Mesenchymal stem cell (in vitro differentiated cells and primary cell): ENCODE measurements around the gene CALR.
A peak's percentile ranks its signal among the peaks of the same experiment; 100 is the strongest.

Experiments
- DNase-seq: peaks from one replicate; pipeline ENCODE4 v3.0.0-alpha.2; 2013
- H2AFZ ChIP-seq: one replicate; pipeline ENCODE4 v1.6.1; 2013; ENCODE audit warnings: low read depth, mild to moderate bottlenecking, control low read depth, inconsistent platforms, low read length, moderate library complexity
- H2AK5ac ChIP-seq: 2 replicates; pipeline ENCODE4 v1.6.1; 2013; ENCODE audit warnings: low read length, moderate library complexity, mild to moderate bottlenecking, inconsistent platforms; ENCODE audit not compliant: severe bottlenecking
- H2BK120ac ChIP-seq: one replicate; pipeline ENCODE4 v1.6.1; 2013; ENCODE audit warnings: low read depth, mild to moderate bottlenecking, inconsistent platforms, low read length, moderate library complexity
- H2BK12ac ChIP-seq, 2 experiments: one replicate each; pipeline ENCODE4 v1.6.1; 2013; ENCODE audit warnings: inconsistent platforms in 2 of 2, low read length in 2 of 2, mild to moderate bottlenecking in 2 of 2, moderate library complexity in 2 of 2, control low read depth in 1 of 2
- H2BK15ac ChIP-seq: one replicate; pipeline ENCODE4 v1.6.1; 2013; ENCODE audit warnings: mild to moderate bottlenecking, low read depth, inconsistent platforms; ENCODE audit not compliant: poor library complexity, severe bottlenecking
- H2BK5ac ChIP-seq: 2 replicates; pipeline ENCODE4 v1.6.1; 2013; ENCODE audit warnings: low read depth, mild to moderate bottlenecking, low read length, control low read depth, inconsistent platforms; ENCODE audit not compliant: poor library complexity, severe bottlenecking
- H3K14ac ChIP-seq, 2 experiments: one replicate each; pipeline ENCODE4 v1.6.1; 2013; ENCODE audit warnings: inconsistent platforms in 2 of 2, low read length in 2 of 2, control low read depth in 1 of 2, mild to moderate bottlenecking in 1 of 2, moderate library complexity in 1 of 2
- H3K18ac ChIP-seq, 2 experiments: one replicate each; pipeline ENCODE4 v1.6.1; 2013; ENCODE audit warnings: inconsistent platforms in 2 of 2, low read length in 2 of 2, control low read depth in 1 of 2, low read depth in 1 of 2, mild to moderate bottlenecking in 1 of 2
- H3K23ac ChIP-seq, 2 experiments: one replicate each; pipeline ENCODE4 v1.6.1; 2013; ENCODE audit warnings: inconsistent platforms in 2 of 2, low read length in 2 of 2, mild to moderate bottlenecking in 2 of 2, moderate library complexity in 2 of 2, control low read depth in 1 of 2
- H3K27ac ChIP-seq: 2 replicates; pipeline ENCODE4 v1.5.1; 2013; ENCODE audit warnings: mild to moderate bottlenecking, moderate library complexity, low read length, control low read depth, inconsistent platforms; ENCODE audit not compliant: poor library complexity, severe bottlenecking
- H3K27me3 ChIP-seq, 2 experiments: 2 replicates each; pipeline versions ENCODE4 v1.6.1 to v1.7.0; 2013; ENCODE audit warnings: low read length in 2 of 2, mild to moderate bottlenecking in 2 of 2, moderate library complexity in 2 of 2, control low read depth in 1 of 2, inconsistent platforms in 1 of 2; ENCODE audit not compliant: control insufficient read depth in 1 of 2, insufficient read depth in 1 of 2
- H3K36me3 ChIP-seq, 2 experiments: 2 replicates each; pipeline versions ENCODE4 v1.6.1 to v1.7.0; 2013; ENCODE audit warnings: low read length in 2 of 2, control low read depth in 1 of 2, inconsistent platforms in 1 of 2, low read depth in 1 of 2, mild to moderate bottlenecking in 1 of 2; ENCODE audit not compliant: insufficient read depth in 2 of 2, control insufficient read depth in 1 of 2
- H3K4ac ChIP-seq, 2 experiments: one replicate each; pipeline ENCODE4 v1.6.1; 2013; ENCODE audit warnings: inconsistent platforms in 2 of 2, low read length in 2 of 2, mild to moderate bottlenecking in 2 of 2, moderate library complexity in 2 of 2, control low read depth in 1 of 2, low read depth in 1 of 2
- H3K4me1 ChIP-seq: 2 replicates; pipeline ENCODE4 v1.6.1; 2013; ENCODE audit warnings: low read depth, low read length, control low read depth; ENCODE audit not compliant: control insufficient read depth, insufficient read depth
- H3K4me2 ChIP-seq: 2 replicates; pipeline ENCODE4 v1.6.1; 2013; ENCODE audit warnings: low read length, mild to moderate bottlenecking, inconsistent platforms; ENCODE audit not compliant: poor library complexity, severe bottlenecking
- H3K4me3 ChIP-seq, 2 experiments: 2 replicates each; pipeline versions ENCODE4 v1.5.1 to v1.7.0; 2013; ENCODE audit warnings: low read length in 2 of 2, mild to moderate bottlenecking in 2 of 2, control low read depth in 1 of 2, low read depth in 1 of 2; ENCODE audit not compliant: insufficient read depth in 1 of 2
- H3K79me1 ChIP-seq: replicated peaks from 2 replicates; pipeline ENCODE4 v1.6.1; 2013; ENCODE audit warnings: mild to moderate bottlenecking, control low read depth, low read length, inconsistent platforms; ENCODE audit not compliant: poor library complexity, severe bottlenecking
- H3K9ac ChIP-seq: 2 replicates; pipeline ENCODE4 v1.7.0; 2013; ENCODE audit warnings: mild to moderate bottlenecking, low read length, moderate library complexity
- H3K9me3 ChIP-seq: 2 replicates; pipeline ENCODE4 v1.7.0; 2013; ENCODE audit warnings: mild to moderate bottlenecking, low read length; ENCODE audit not compliant: control insufficient read depth
- H4K8ac ChIP-seq: one replicate; pipeline ENCODE4 v1.6.1; 2013; ENCODE audit warnings: inconsistent platforms, mild to moderate bottlenecking, low read length, moderate library complexity
- H4K91ac ChIP-seq: one replicate; pipeline ENCODE4 v1.6.1; 2013; ENCODE audit warnings: mild to moderate bottlenecking, low read length, inconsistent platforms
- WGBS: methylation state at CpG from one replicate; pipeline ENCODE4 v1.1.7; 2013; ENCODE audit warnings: mixed read lengths; 5-methylcytosine and 5-hydroxymethylcytosine counted together

CALR gene

DNA sequence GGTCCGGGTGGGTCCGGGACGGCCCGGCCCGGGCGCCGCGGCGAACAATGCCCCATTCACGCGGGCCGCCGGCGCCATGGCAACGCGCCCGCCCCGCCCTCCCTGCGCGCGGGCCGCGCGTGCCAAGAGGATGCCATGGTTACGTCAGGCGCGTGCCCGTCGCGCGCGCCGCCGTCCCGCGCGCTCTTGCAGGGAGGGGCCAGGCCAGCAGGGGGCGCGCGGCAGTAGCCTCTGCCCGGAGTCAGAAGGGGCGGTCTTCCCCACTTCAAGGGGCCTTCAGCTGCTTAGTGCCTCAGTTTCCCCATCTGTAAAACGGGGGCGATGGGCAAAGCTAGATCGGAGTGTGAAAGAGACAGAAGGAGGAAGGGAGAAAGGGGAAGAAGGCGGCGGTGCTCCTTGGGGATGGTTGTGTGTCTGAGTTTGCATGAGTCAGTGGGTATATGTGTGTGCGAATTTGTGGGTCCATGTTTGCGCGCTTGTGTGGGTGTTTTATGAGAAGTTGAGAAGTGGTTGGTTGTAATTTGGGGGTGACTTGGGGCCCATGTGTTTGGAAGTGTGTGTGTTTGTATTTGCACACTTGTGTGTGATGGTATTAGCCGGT lies 45.2 kb downstream of the CALR start:
- Histone ChIP-seq H2BK12ac (no peak overlapping the region), H3K79me1 (no peaks in the 10 kb centered on the region), H4K8ac (no peak overlapping the region), H2BK5ac (no peak overlapping the region), H2AFZ (no peak overlapping the region), H3K27me3 (peaks cover 0 to 62% of the 10 kb centered on the region in 2 experiments), H3K36me3 (no peaks in the 10 kb centered on the region), H4K91ac (no peak overlapping the region), H3K4me2 (peak overlapping the region; percentile 52), H2BK15ac (no peak overlapping the region), H2BK120ac (no peak overlapping the region), H3K23ac (no peak overlapping the region), H3K4ac (no peak overlapping the region), H2AK5ac (no peak overlapping the region), H3K18ac (no peak overlapping the region), H3K9me3 (no peaks in the 10 kb centered on the region), H3K4me1 (peaks cover 10% of the 10 kb centered on the region), H3K27ac (no peak overlapping the region), H3K4me3 (peak overlapping the region; percentile 32 to 72), H3K14ac (no peak overlapping the region), H3K9ac (peak overlapping the region; percentile 91)
- WGBS: 12% methylated on average over 47 of the region's 51 CpGs
- peak; percentile 58 for DNase-seq

DNA sequence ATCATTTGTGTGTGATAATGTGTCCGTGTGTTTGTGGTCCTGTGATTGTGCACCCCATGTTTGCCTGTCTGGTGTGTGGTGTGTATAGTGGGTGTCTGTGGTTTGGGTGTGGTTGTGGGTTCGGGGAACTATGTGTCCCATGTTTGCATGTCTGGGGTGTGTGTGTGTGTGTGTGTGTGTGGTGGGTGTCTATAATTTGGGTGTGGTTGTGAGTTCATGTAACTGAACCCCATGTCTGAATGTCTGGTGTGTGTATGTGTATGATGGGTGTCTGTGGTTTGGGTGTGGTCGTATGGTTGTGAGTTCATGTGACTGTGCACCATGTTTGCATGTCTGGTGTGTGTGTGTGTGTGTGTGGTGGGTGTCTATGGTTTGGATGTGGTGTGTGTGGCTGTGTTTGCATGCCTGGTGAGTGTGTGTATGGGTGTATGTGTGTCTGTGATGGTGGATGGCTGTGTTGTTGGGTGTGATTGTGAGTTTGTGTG lies 45.8 kb downstream of the CALR start:
- Histone ChIP-seq H2AFZ (no peak overlapping the region), H2BK15ac (no peak overlapping the region), H4K91ac (no peak overlapping the region), H2AK5ac (no peak overlapping the region), H3K27ac (no peak overlapping the region), H3K9me3 (no peaks in the 10 kb centered on the region), H3K4me1 (peaks cover 10% of the 10 kb centered on the region), H2BK12ac (no peak overlapping the region), H3K27me3 (peaks cover 0 to 64% of the 10 kb centered on the region in 2 experiments), H2BK5ac (no peak overlapping the region), H3K79me1 (no peaks in the 10 kb centered on the region), H4K8ac (no peak overlapping the region), H2BK120ac (no peak overlapping the region), H3K4me3 (no peak overlapping the region), H3K23ac (no peak overlapping the region), H3K4me2 (no peak overlapping the region), H3K14ac (no peak overlapping the region), H3K4ac (no peak overlapping the region), H3K36me3 (no peaks in the 10 kb centered on the region), H3K18ac (no peak overlapping the region), H3K9ac (no peak overlapping the region)
- WGBS: 81% methylated on average over 3 of the region's 3 CpGs
- DNase-seq: no peak

GRCh38 chr19:12984683-12985048 lies 46.3 kb downstream of the CALR start:
- H2BK15ac ChIP-seq: no peak overlapping the region

DNA sequence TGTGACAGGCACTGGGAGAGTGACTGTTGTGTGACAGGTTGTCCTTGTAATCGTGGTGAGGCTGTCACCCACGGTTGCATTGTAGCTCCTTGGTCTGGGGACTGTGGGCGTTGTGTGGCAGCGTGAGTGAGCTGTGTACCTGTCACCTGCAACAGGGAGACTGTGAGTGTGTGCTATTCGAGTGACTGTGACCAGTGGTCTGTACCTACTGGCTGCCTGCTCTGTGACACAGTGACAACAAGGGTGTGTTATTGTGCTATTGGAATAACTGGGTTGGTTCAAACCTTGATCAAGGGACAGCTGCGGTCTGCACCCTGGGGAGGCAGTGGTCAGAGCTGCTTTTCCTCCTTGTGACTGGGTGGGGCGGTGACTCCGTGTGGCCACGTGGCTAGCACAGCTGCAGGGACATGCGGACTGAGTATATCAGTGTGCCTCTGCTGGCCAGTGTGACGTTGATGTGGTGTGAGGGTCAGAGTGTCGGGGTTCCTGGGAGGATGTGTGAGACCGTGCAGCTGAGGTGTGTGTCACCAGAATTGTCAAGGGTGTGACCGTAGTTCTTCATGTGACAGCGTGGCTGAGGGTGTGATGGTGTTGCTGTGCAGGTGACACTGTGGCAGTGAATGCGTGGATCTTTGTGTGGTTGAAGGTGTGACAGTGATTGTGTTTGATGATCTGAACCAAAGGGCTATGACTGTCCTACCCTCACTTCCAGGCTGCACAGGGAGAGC lies 46.8 kb downstream of the CALR start:
- peaks cover 0 to 68% of the 10 kb centered on the region in 2 experiments for H3K27me3 ChIP-seq
- peak; percentile 27 for DNase-seq
- no peaks in the 10 kb centered on the region for H3K36me3 ChIP-seq
- H2AK5ac ChIP-seq: no peak overlapping the region
- H3K14ac ChIP-seq: no peak overlapping the region
- H3K4ac ChIP-seq: no peak overlapping the region
- H3K18ac ChIP-seq: no peak overlapping the region
- peak overlapping the region; percentile 28 for H3K9ac ChIP-seq
- H2BK15ac ChIP-seq: no peak overlapping the region
- no peaks in the 10 kb centered on the region for H3K79me1 ChIP-seq
- H3K23ac ChIP-seq: no peak overlapping the region
- no peak overlapping the region for H3K4me2 ChIP-seq
- H2BK5ac ChIP-seq: no peak overlapping the region
- H2BK12ac ChIP-seq: no peak overlapping the region
- no peak overlapping the region for H3K27ac ChIP-seq
- H2AFZ ChIP-seq: no peak overlapping the region
- no peak overlapping the region for H4K8ac ChIP-seq
- H3K9me3 ChIP-seq: no peaks in the 10 kb centered on the region
- H3K4me1 ChIP-seq: peaks cover 10% of the 10 kb centered on the region
- no peak overlapping the region for H2BK120ac ChIP-seq
- 69% methylated on average over 16 of the region's 16 CpGs for WGBS
- H4K91ac ChIP-seq: no peak overlapping the region
- no peak overlapping the region for H3K4me3 ChIP-seq

More at GRCh38 chr19:12984683-12985048, 46.3 kb downstream of the CALR start:
- Histone ChIP-seq H3K18ac (no peak overlapping the region), H3K4ac (no peak overlapping the region), H3K9ac (peak overlapping the region; percentile 28), H4K91ac (no peak overlapping the region), H3K79me1 (no peaks in the 10 kb centered on the region), H2AFZ (no peak overlapping the region), H3K4me2 (no peak overlapping the region), H3K27ac (no peak overlapping the region), H3K4me3 (no peak overlapping the region), H3K9me3 (no peaks in the 10 kb centered on the region), H3K23ac (no peak overlapping the region), H3K4me1 (peaks cover 10% of the 10 kb centered on the region), H3K14ac (no peak overlapping the region), H3K27me3 (peaks cover 0 to 67% of the 10 kb centered on the region in 2 experiments), H4K8ac (no peak overlapping the region), H2BK120ac (no peak overlapping the region), H2BK5ac (no peak overlapping the region), H2BK12ac (no peak overlapping the region), H2AK5ac (no peak overlapping the region), H3K36me3 (no peaks in the 10 kb centered on the region)
- WGBS: 48% methylated on average over 9 of the region's 10 CpGs
- no peak for DNase-seq
